B cell (primary cell): Measurements from ENCODE around the gene ANTKMT. TPM values are rescaled to one million over a fixed set of nuclear protein-coding genes. Genes with fewer than 3 reads are reported as not detected.

Experiments
- ATAC-seq: fragments of 200-7000 bp; cut with Tn5 transposase; one replicate; pipeline ENCODE4 v1.10.0; 2021; ENCODE audit warnings: low read depth, mild to moderate bottlenecking, moderate number of reproducible peaks, moderate library complexity
- CTCF ChIA-PET: fragments of 350-600 bp; sonication (Branson Sonifier 250); formaldehyde crosslinking; loops from one replicate; lab custom pipeline; 2021; ENCODE audit warnings: antibody characterized with exemption, inconsistent platforms; lab: Charles Lee
- POLR2A ChIA-PET: fragments of 350-600 bp; sonication (Branson Sonifier 250); formaldehyde crosslinking; loops from one replicate; lab custom pipeline; 2021; ENCODE audit warnings: antibody characterized with exemption; lab: Charles Lee
- DNase-seq: peaks from one replicate; pipeline ENCODE4 v3.0.0; 2013
- H2AFZ ChIP-seq: 2 replicates; pipeline ENCODE4 v1.6.1; 2012; ENCODE audit warnings: mild to moderate bottlenecking, low read depth, low read length; ENCODE audit not compliant: insufficient read depth, poor library complexity, severe bottlenecking
- H3K27ac ChIP-seq, 2 donors: 1 replicate in 1 of 2; 2 replicates in 1 of 2; pipeline ENCODE4 v1.5.1; 2012 to 2013; ENCODE audit warnings: low read length in 2 of 2, mild to moderate bottlenecking in 2 of 2, moderate library complexity in 1 of 2
- H3K27me3 ChIP-seq, 4 experiments: fragments of 200-600 bp in 1 of 4; sonication (generic) in 1 of 4; replicated peaks in 1 of 4; 1 replicate in 2 of 4; 2 replicates in 2 of 4; pipeline versions ENCODE4 v1.6.1 to v1.7.0; 2013 to 2016; ENCODE audit warnings: low read length in 3 of 4, mild to moderate bottlenecking in 2 of 4, mixed read lengths in 1 of 4, moderate library complexity in 1 of 4; ENCODE audit not compliant: insufficient read depth in 4 of 4, control insufficient read depth in 3 of 4; ENCODE audit errors: control extremely low read depth in 1 of 4
- H3K36me3 ChIP-seq, 2 experiments: replicated peaks in 1 of 2; 1 replicate in 1 of 2; 2 replicates in 1 of 2; pipeline versions ENCODE4 v1.6.1 to v1.7.1; 2013; ENCODE audit warnings: low read length in 1 of 2; ENCODE audit not compliant: insufficient read depth in 2 of 2, control insufficient read depth in 1 of 2; ENCODE audit errors: control extremely low read depth in 1 of 2, extremely low read depth in 1 of 2
- H3K4me1 ChIP-seq, 2 donors: fragments of 200-600 bp in 1 of 2; sonication (generic) in 1 of 2; 1 replicate in 1 of 2; 2 replicates in 1 of 2; pipeline versions ENCODE4 v1.5.1 to v1.6.1; 2013 to 2017; ENCODE audit warnings: low read length in 2 of 2; ENCODE audit not compliant: control insufficient read depth in 2 of 2, insufficient read depth in 2 of 2
- H3K4me2 ChIP-seq: replicated peaks from 2 replicates; pipeline ENCODE3; 2012; ENCODE audit warnings: mild to moderate bottlenecking, low read depth, low read length; ENCODE audit not compliant: poor library complexity, severe bottlenecking
- H3K4me3 ChIP-seq, 5 experiments: fragments of 200-600 bp in 1 of 5; sonication (generic) in 1 of 5; 1 replicate in 3 of 5; 2 replicates in 2 of 5; pipeline versions ENCODE4 v1.5.1 to v1.7.0; 2011 to 2016; ENCODE audit warnings: low read length in 4 of 5, mild to moderate bottlenecking in 4 of 5, low read depth in 2 of 5, control low read depth in 1 of 5, moderate library complexity in 1 of 5; ENCODE audit not compliant: insufficient read depth in 1 of 5; ENCODE audit errors: control extremely low read depth in 1 of 5, extremely low read depth in 1 of 5
- H3K79me2 ChIP-seq: fragments of 200-600 bp; sonication (generic); one replicate; pipeline ENCODE4 v1.6.0; 2016; ENCODE audit warnings: low read length; ENCODE audit not compliant: control insufficient read depth, insufficient read depth
- H3K9ac ChIP-seq: fragments of 200-600 bp; sonication (generic); 2 replicates; pipeline ENCODE4 v1.6.1; 2017; ENCODE audit warnings: mild to moderate bottlenecking, low read length, moderate library complexity
- H3K9me3 ChIP-seq, 3 donors: one replicate each; pipeline versions ENCODE4 v1.6.1 to v1.7.1; 2013; ENCODE audit warnings: low read length in 2 of 3; ENCODE audit not compliant: control insufficient read depth in 2 of 3, insufficient read depth in 1 of 3; ENCODE audit errors: control extremely low read depth in 1 of 3
- H4K20me1 ChIP-seq: 2 replicates; pipeline ENCODE4 v1.6.0; 2012; ENCODE audit warnings: mild to moderate bottlenecking, low read length; ENCODE audit not compliant: insufficient read depth, control insufficient read depth, poor library complexity, severe bottlenecking
- H3K27ac Mint-ChIP-seq: one replicate; pipeline ENCODE4 v1.8.0; 2021; ENCODE audit warnings: mixed read lengths
- H3K27me3 Mint-ChIP-seq: one replicate; pipeline ENCODE4 v1.8.0; 2021; ENCODE audit warnings: mixed read lengths
- H3K4me1 Mint-ChIP-seq: one replicate; pipeline ENCODE4 v1.8.0; 2021; ENCODE audit warnings: mixed read lengths
- H3K4me3 Mint-ChIP-seq: one replicate; pipeline ENCODE4 v1.8.0; 2021; ENCODE audit warnings: mixed read lengths
- H3K9me3 Mint-ChIP-seq: one replicate; pipeline ENCODE4 v1.8.0; 2022; ENCODE audit warnings: mixed read lengths; ENCODE audit not compliant: insufficient read depth
- CTCF ChIP-seq: fragments of 200-600 bp; IDR thresholded peaks from one replicate; pipeline ENCODE4 v1.8.0; 2022; ENCODE audit warnings: antibody characterized with exemption, mild to moderate bottlenecking
- EZH2 ChIP-seq: IDR thresholded peaks from 2 replicates; pipeline ENCODE4 v1.6.1; 2012; ENCODE audit warnings: borderline replicate concordance, low read depth, mild to moderate bottlenecking, moderate library complexity, low read length; ENCODE audit not compliant: insufficient read depth, poor library complexity, severe bottlenecking
- WGBS: methylation state at CpG from one replicate; pipeline ENCODE4 v1.1.5; 2013; ENCODE audit warnings: missing lambda C conversion rate; ENCODE audit not compliant: insufficient coverage; 5-methylcytosine and 5-hydroxymethylcytosine counted together
- intact Hi-C: fragments of 100-400 bp; cut with micrococcal nuclease; formaldehyde crosslinking; loops from one replicate; pipeline ENCODE4 v1.10.0; 2022
- polyA plus RNA-seq: library from polyadenylated mRNA; depleted of rRNA; stranded (reverse); fragments of >200 nt; gene quantifications from 2 replicates; pipeline ENCODE4 v1.2.3, GENCODE V29; 2012
- total RNA-seq, 2 donors: library from RNA; stranded (reverse); fragments of 120-200 nt in 1 of 2; gene quantifications; 1 replicate in 1 of 2; 2 replicates in 1 of 2; pipeline versions ENCODE4 v1.2.3 to v1.2.4, GENCODE V29; 2013 to 2022

ANTKMT gene
- total and polyA plus RNA-seq, 2 donors (not counting 1 experiment from before 2014, with no cell fraction given), result 41.0 to 54.1 TPM

GRCh38 chr16:678209-678857 is 42.6 kb upstream of the ANTKMT start:
- Histone ChIP-seq H4K20me1 (peaks cover 27% of the 10 kb centered on the region), H3K27ac (no peak overlapping the region), H3K36me3 (peaks cover 0 to 17% of the 10 kb centered on the region in 2 experiments), H3K79me2 (peaks cover 26% of the 10 kb centered on the region), H3K9me3 (peaks cover 0 to 7% (median 0%) of the 10 kb centered on the region in 3 donors), H3K4me1 (peaks cover 25 to 56% of the 10 kb centered on the region in 2 donors), H2AFZ (no peak overlapping the region), H3K4me2 (no peak overlapping the region), H3K4me3 (no peak overlapping the region), H3K27me3 (peaks cover 0 to 25% (median 11%) of the 10 kb centered on the region in 4 experiments), H3K9ac (no peak overlapping the region)
- Mint-ChIP-seq H3K27ac (no peak overlapping the region), H3K27me3 (peaks cover 6% of the 10 kb centered on the region), H3K4me3 (peak overlapping the region; percentile 88), H3K9me3 (no peaks in the 10 kb centered on the region), H3K4me1 (peaks cover 40% of the 10 kb centered on the region)
- POLR2A ChIA-PET, result no interaction called here
- WGBS, result 69% methylated on average over 19 of the region's 21 CpGs
- intact Hi-C loops, result loop anchor here (2.0 to 5.0 kb wide), 2 partner anchors 90 to 999 kb away; partner anchors contain the start of gene JPT2
- TF ChIP-seq CTCF (no peak), EZH2 (no peak)
- DNase-seq, result no peak
- CTCF ChIA-PET, result no interaction called here
- no peak for ATAC-seq
